GM12874 (cell line): ENCODE measurements around the gene MUC2.

Experiments used
- TF ChIP-seq, protein P1 (sequence below): IDR thresholded peaks from 2 replicates; pipeline ENCODE4 v1.5.1; 2011; ENCODE audit warnings: low read depth, mild to moderate bottlenecking, control low read depth, low read length, moderate library complexity; ENCODE audit not compliant: insufficient read depth

The MUC2 gene

DNA sequence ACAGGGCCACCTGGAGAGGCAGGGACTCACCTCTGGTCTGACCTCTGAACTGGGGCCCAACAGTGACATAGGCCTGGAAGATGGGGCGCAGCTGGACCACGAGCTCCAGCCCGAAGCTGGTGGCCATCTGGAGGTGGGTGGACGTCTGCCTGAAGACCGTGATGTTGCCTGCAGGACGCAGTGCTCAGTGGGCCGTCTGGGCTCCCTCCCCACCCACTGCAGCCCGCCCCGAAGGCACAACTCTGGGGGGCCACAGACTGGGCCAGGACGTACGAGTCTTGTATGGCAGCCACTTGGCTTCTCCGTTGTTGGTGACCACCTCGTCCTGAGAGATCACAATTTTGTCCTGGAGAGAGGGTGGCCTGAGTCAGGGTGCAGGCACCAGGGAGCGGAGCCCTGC is 46.1 kb upstream of the MUC2 start:
- TF ChIP-seq, protein P1, sequence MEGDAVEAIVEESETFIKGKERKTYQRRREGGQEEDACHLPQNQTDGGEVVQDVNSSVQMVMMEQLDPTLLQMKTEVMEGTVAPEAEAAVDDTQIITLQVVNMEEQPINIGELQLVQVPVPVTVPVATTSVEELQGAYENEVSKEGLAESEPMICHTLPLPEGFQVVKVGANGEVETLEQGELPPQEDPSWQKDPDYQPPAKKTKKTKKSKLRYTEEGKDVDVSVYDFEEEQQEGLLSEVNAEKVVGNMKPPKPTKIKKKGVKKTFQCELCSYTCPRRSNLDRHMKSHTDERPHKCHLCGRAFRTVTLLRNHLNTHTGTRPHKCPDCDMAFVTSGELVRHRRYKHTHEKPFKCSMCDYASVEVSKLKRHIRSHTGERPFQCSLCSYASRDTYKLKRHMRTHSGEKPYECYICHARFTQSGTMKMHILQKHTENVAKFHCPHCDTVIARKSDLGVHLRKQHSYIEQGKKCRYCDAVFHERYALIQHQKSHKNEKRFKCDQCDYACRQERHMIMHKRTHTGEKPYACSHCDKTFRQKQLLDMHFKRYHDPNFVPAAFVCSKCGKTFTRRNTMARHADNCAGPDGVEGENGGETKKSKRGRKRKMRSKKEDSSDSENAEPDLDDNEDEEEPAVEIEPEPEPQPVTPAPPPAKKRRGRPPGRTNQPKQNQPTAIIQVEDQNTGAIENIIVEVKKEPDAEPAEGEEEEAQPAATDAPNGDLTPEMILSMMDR: no peak

DNA sequence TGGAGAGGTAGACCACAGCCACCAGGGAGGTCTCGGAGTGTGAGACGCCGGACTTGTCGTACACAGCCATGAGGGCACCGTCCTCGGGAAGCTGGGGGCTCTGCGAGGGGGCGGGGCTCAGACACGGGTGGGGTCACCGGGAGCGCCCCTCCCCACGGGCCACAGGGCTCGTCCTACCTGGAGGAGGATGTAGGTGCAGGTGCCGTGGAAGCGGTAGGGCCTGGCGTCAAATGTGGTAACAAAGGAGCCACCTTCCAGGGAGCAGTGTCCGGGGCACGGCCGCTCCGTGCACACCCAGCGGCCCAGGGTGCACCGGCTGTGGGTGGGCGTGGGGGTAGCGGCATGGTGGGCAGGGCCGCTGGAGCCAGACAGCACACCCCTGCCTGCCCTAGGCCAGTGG is 45.6 kb upstream of the MUC2 start:
- TF ChIP-seq, protein P1: no peak

DNA sequence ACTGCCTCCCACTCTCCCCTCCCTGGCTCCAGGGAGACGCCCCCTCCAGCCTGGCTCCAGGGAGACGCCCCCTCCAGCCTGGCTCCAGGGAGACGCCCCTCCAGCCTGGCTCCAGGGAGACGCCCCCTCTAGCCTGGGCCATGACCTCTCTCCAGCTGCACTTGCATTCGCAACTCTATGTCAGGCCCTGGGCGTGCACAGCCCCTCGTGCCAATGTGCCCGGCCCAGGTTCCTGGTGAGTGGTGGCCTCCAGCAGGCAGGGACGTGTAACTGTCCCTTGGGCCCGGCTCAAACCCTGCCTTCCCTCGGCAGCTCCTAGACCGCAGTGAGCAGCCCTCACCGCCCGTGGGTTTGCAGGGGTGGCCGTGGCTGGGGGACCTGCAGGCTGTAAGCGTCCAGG is 45.0 kb upstream of the MUC2 start:
- TF ChIP-seq, protein P1: no peak

DNA sequence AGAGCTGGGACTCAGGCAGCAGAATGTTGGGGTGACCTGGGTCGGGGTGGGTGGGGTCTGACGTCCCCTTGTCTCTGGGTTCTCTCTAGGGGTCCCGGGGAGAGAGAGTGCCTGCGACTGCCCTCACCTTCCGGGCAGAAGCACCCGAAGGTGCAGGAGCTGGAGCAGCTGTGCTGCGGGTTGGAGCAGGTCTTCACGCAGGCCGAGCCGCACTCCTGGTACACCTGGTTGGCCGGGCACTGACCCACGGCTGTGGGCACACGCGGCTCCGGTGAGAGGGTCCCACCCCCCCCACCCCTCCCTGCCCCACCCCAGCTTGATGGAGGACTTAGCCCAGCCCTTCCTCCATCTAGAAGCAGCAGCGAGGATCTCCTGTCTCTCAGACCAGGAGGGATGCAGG is 44.6 kb upstream of the MUC2 start:
- TF ChIP-seq, protein P1: no peak

DNA sequence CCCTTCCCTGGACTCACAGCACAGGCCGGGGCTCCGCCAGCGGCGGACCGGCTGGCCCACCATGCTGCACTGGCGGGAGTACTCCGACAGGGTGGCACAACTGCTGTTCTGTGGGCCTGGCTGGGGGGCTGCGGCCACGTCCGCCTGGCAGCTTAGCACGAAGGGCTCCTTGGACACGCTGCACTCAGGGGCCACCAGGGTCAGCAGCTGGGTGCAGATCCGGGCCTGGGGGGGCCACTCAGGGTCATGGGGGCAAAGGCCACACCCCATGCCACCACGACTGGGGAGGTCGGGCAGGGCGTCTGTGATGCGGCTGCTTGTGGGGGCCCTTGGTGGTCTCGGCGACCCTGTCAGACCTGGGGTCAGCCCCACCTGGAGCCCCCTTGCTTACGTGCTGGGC is 44.1 kb upstream of the MUC2 start:
- TF ChIP-seq, protein P1: no peak

DNA sequence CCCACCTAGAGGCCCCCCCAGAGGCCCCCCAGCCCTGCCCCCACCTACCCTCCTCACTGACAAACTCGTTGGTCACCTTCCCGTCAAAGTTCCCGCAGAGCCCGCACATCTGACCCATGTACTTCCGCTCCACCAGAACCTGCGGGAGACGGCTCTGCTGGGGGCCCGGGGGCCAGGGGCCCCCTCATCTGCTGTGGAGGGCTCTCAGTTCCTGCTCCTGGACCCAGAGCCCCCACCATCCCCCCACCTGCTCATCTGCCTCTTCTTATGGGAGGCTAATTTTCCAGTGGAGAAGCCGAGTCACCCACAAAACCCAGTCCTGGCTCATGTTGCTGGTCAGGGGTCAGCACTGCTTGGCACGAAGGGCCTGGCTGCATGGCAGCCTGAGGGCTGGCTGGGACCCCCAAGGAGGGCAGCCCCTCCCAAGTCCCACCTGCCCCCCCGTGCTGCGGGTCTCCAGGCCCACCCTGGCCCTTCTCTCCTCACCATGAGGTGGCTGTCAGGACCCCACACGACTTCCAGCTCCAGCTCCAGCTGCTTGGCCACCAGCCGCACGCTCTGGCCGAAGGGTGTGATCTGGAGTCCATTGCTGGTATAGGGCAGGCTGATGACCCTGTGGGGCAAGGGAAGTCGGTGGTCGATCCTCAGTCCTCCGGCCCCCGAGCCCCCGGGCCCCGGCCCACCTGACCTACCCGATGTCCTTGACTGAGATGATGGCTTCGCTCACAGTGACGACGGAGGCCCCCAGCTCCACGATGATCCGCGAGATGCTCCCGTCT is 43.4 kb upstream of the MUC2 start:
- TF ChIP-seq, protein P1: no peak

DNA sequence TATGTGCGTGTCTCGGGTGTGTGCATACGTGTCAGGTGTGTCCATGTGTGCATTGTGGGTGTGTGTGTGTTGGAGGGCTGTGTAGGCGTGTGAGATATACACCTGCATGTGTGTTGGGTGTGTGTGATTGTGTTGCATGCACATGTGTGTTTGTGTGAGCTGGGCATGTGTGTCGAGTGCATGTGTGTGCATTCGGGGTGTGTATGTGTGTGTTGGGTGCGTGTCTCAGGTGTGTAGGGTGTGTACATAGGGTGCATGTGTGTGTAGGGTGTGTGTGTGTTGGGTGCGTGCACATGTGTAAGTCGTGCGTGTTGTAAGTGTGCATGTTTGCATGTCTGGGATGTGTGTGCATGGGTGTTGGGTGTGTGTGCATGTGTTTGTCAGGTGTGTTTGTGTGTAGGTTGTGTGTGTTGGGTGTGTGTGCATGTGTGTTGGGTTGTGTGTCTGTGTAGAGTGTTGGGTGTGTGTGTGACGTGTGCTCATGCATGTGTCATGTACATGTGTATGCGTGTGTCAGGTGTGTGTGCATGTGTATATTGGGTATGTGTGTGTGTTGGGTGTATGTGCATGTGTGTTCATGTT is 42.3 kb upstream of the MUC2 start:
- TF ChIP-seq, protein P1: no peak
